Activated CD4-positive, alpha-beta T cell treated with anti-CD3 and anti-CD28 coated beads, Interleukin-2, amount 10 ng/mL, durations not matched to agents 7 days and 5 days (primary cell): ENCODE measurements around the gene MCOLN2. TPM values are rescaled to one million over a fixed set of nuclear protein-coding genes. Genes with fewer than 3 reads are reported as not detected.
"Not testable (repeated sequence)": the region's sequence is repeated elsewhere in the genome, so short reads cannot be mapped to it uniquely, and the experiment has no call there.

Source experiments
- CTCF ChIA-PET: fragments of 350-600 bp; sonication (Branson Sonifier 250); formaldehyde crosslinking; loops from one replicate; lab custom pipeline; 2021; ENCODE audit warnings: antibody characterized with exemption; lab: Charles Lee
- POLR2A ChIA-PET: fragments of 350-600 bp; sonication (Branson Sonifier 250); formaldehyde crosslinking; loops from one replicate; lab custom pipeline; 2021; ENCODE audit warnings: antibody characterized with exemption; lab: Charles Lee
- DNase-seq: peaks from one replicate; pipeline ENCODE4 v3.0.0-alpha.2; 2020
- H3K27ac Mint-ChIP-seq: one replicate; pipeline ENCODE4 v1.8.0; 2021; ENCODE audit warnings: mild to moderate bottlenecking, moderate library complexity, mixed read lengths
- H3K27me3 Mint-ChIP-seq: one replicate; pipeline ENCODE4 v1.8.0; 2021; ENCODE audit warnings: mixed read lengths
- H3K36me3 Mint-ChIP-seq: one replicate; pipeline ENCODE4 v1.8.0; 2021; ENCODE audit warnings: low read depth, mixed read lengths
- H3K4me1 Mint-ChIP-seq: one replicate; pipeline ENCODE4 v1.8.0; 2021; ENCODE audit warnings: mixed read lengths
- H3K4me3 Mint-ChIP-seq: one replicate; pipeline ENCODE4 v1.8.0; 2021; ENCODE audit warnings: mild to moderate bottlenecking, moderate library complexity, mixed read lengths
- H3K9me3 Mint-ChIP-seq: one replicate; pipeline ENCODE4 v1.8.0; 2021; ENCODE audit warnings: mixed read lengths
- total RNA-seq, 2 experiments: library from RNA; stranded (reverse); gene quantifications; one replicate each; pipeline ENCODE4 v1.2.3, GENCODE V29; 2021

Gene MCOLN2
- total RNA-seq, 2 experiments from 2014 or later = 15.0 to 15.4 TPM

GRCh38 chr1:84930831-84931230 lies 66.1 kb downstream of the MCOLN2 start:
- Mint-ChIP-seq H3K27me3 (no peaks in the 10 kb centered on the region), H3K4me1 (peaks cover 20% of the 10 kb centered on the region), H3K4me3 (no peak overlapping the region), H3K27ac (no peak overlapping the region), H3K9me3 (no peaks in the 10 kb centered on the region), H3K36me3 (peaks cover 3% of the 10 kb centered on the region)
- CTCF ChIA-PET = interaction anchor here (0.6 to 0.9 kb wide), 2 partner anchors 329 to 515 kb away, joined by 3 read pairs; partner anchors contain the start of gene C1orf52
- POLR2A ChIA-PET = no interaction called here
- DNase-seq = no peak

GRCh38 chr1:84930329-84930728 lies 66.6 kb downstream of the MCOLN2 start:
- H3K27ac Mint-ChIP-seq = no peak overlapping the region
- POLR2A ChIA-PET = no interaction called here
- CTCF ChIA-PET = interaction anchor here (0.9 kb wide), 1 partner anchor 329 kb away, joined by 3 read pairs; the partner anchor contains the start of gene C1orf52

GRCh38 chr1:84929581-84929980 lies 67.3 kb downstream of the MCOLN2 start:
- Mint-ChIP-seq H3K27me3 (no peaks in the 10 kb centered on the region), H3K4me3 (no peak overlapping the region), H3K4me1 (peaks cover 20% of the 10 kb centered on the region), H3K36me3 (peaks cover 3% of the 10 kb centered on the region), H3K27ac (no peak overlapping the region), H3K9me3 (no peaks in the 10 kb centered on the region)
- no peak for DNase-seq
- ChIA-PET POLR2A (no interaction called here), CTCF (interaction anchor here (0.9 to 1.5 kb wide), 2 partner anchors 33 to 157 kb away, joined by 3 to 4 read pairs; no protein-coding TSS in a partner anchor)

More at GRCh38 chr1:84930329-84930728, 66.6 kb downstream of the MCOLN2 start:
- H3K36me3 Mint-ChIP-seq = peaks cover 3% of the 10 kb centered on the region
- H3K4me1 Mint-ChIP-seq = peaks cover 20% of the 10 kb centered on the region
- peak; percentile 12 for DNase-seq
- H3K27me3 Mint-ChIP-seq = no peaks in the 10 kb centered on the region
- no peaks in the 10 kb centered on the region for H3K9me3 Mint-ChIP-seq
- H3K4me3 Mint-ChIP-seq = no peak overlapping the region

GRCh38 chr1:84928979-84929378 lies 67.9 kb downstream of the MCOLN2 start:
- H3K27me3 Mint-ChIP-seq = no peaks in the 10 kb centered on the region
- H3K9me3 Mint-ChIP-seq = no peaks in the 10 kb centered on the region
- ChIA-PET CTCF (interaction anchor here (0.9 to 1.5 kb wide), 2 partner anchors 33 to 157 kb away, joined by 3 to 4 read pairs; no protein-coding TSS in a partner anchor), POLR2A (no interaction called here)
- peaks cover 3% of the 10 kb centered on the region for H3K36me3 Mint-ChIP-seq
- no peak overlapping the region for H3K4me3 Mint-ChIP-seq
- peaks cover 20% of the 10 kb centered on the region for H3K4me1 Mint-ChIP-seq
- H3K27ac Mint-ChIP-seq = no peak overlapping the region
- no peak for DNase-seq

GRCh38 chr1:84923317-84923716 lies 73.6 kb downstream of the MCOLN2 start:
- CTCF ChIA-PET = interaction anchor here (0.7 to 1.4 kb wide), 3 partner anchors 20 to 98 kb away, joined by 3 read pairs; no protein-coding TSS in a partner anchor
- Mint-ChIP-seq H3K36me3 (peaks cover 2% of the 10 kb centered on the region), H3K9me3 (no peaks in the 10 kb centered on the region), H3K27me3 (peaks cover 6% of the 10 kb centered on the region), H3K4me3 (no peak overlapping the region), H3K27ac (no peak overlapping the region), H3K4me1 (no peaks in the 10 kb centered on the region)
- POLR2A ChIA-PET = no interaction called here
- DNase-seq = no peak

- H3K27me3 Mint-ChIP-seq = peaks cover 14% of the 10 kb centered on the region
- no peak overlapping the region for H3K27ac Mint-ChIP-seq
- CTCF ChIA-PET = no interaction called here
Measured at GRCh38 chr1:84920159-84920558, 76.8 kb downstream of the MCOLN2 start.

GRCh38 chr1:84919461-84919970 lies 77.4 kb downstream of the MCOLN2 start:
- Mint-ChIP-seq H3K9me3 (no peaks in the 10 kb centered on the region), H3K4me1 (no peaks in the 10 kb centered on the region), H3K27ac (no peak overlapping the region), H3K27me3 (peaks cover 14% of the 10 kb centered on the region), H3K4me3 (no peak overlapping the region), H3K36me3 (no peaks in the 10 kb centered on the region)
- DNase-seq = no peak
- ChIA-PET POLR2A (no interaction called here), CTCF (no interaction called here)

More at GRCh38 chr1:84920159-84920558, 76.8 kb downstream of the MCOLN2 start:
- Mint-ChIP-seq H3K4me3 (no peak overlapping the region), H3K9me3 (no peaks in the 10 kb centered on the region), H3K4me1 (no peaks in the 10 kb centered on the region), H3K36me3 (no peaks in the 10 kb centered on the region)
- POLR2A ChIA-PET = no interaction called here
- DNase-seq = no peak

GRCh38 chr1:84918726-84919336 lies 78.1 kb downstream of the MCOLN2 start:
- no peaks in the 10 kb centered on the region for H3K9me3 Mint-ChIP-seq
- H3K4me3 Mint-ChIP-seq = no peak overlapping the region
- no peak overlapping the region for H3K27ac Mint-ChIP-seq
- ChIA-PET CTCF (no interaction called here), POLR2A (no interaction called here)
- no peaks in the 10 kb centered on the region for H3K36me3 Mint-ChIP-seq
- peaks cover 14% of the 10 kb centered on the region for H3K27me3 Mint-ChIP-seq
- no peaks in the 10 kb centered on the region for H3K4me1 Mint-ChIP-seq
- no peak for DNase-seq

- CTCF ChIA-PET = no interaction called here
- H3K4me3 Mint-ChIP-seq = no peak overlapping the region
- no peak for DNase-seq
- no peaks in the 10 kb centered on the region for H3K4me1 Mint-ChIP-seq
- no peaks in the 10 kb centered on the region for H3K9me3 Mint-ChIP-seq
- no peak overlapping the region for H3K27ac Mint-ChIP-seq
- POLR2A ChIA-PET = no interaction called here
- peaks cover 17% of the 10 kb centered on the region for H3K27me3 Mint-ChIP-seq
- H3K36me3 Mint-ChIP-seq = no peaks in the 10 kb centered on the region
Measured at GRCh38 chr1:84916897-84917296, 80.0 kb downstream of the MCOLN2 start.

- DNase-seq = no peak
- H3K36me3 Mint-ChIP-seq = no peaks in the 10 kb centered on the region
- H3K27me3 Mint-ChIP-seq = peaks cover 33% of the 10 kb centered on the region
- CTCF ChIA-PET = no interaction called here
- no peaks in the 10 kb centered on the region for H3K4me1 Mint-ChIP-seq
- H3K4me3 Mint-ChIP-seq = no peak overlapping the region
- POLR2A ChIA-PET = no interaction called here
- no peak overlapping the region for H3K27ac Mint-ChIP-seq
- H3K9me3 Mint-ChIP-seq = no peaks in the 10 kb centered on the region
Measured at GRCh38 chr1:84913555-84913892, 83.4 kb downstream of the MCOLN2 start.

GRCh38 chr1:84912726-84913554 lies 84.0 kb downstream of the MCOLN2 start:
- ChIA-PET CTCF (no interaction called here), POLR2A (interaction anchor here (0.5 kb wide), 1 partner anchor 1049 kb away, joined by 3 read pairs; no protein-coding TSS in a partner anchor)
- H3K36me3 Mint-ChIP-seq = no peaks in the 10 kb centered on the region
- no peak for DNase-seq
- H3K4me1 Mint-ChIP-seq = no peaks in the 10 kb centered on the region
- H3K27me3 Mint-ChIP-seq = peaks cover 31% of the 10 kb centered on the region
- no peaks in the 10 kb centered on the region for H3K9me3 Mint-ChIP-seq
- no peak overlapping the region for H3K4me3 Mint-ChIP-seq
- H3K27ac Mint-ChIP-seq = no peak overlapping the region

GRCh38 chr1:84908746-84909464 lies 88.0 kb downstream of the MCOLN2 start:
- H3K36me3 Mint-ChIP-seq, POLR2A ChIA-PET, H3K4me3 Mint-ChIP-seq, H3K9me3 Mint-ChIP-seq, H3K27ac Mint-ChIP-seq, H3K4me1 Mint-ChIP-seq, DNase-seq: not testable (repeated sequence)
- CTCF ChIA-PET = interaction anchor here (0.7 kb wide), 1 partner anchor 35 kb away, joined by 3 read pairs; no protein-coding TSS in a partner anchor
- H3K27me3 Mint-ChIP-seq = peaks cover 26% of the 10 kb centered on the region
